CD4-positive, alpha-beta T cell treated with Interleukin-15 for 1 hour (primary cell): ENCODE data around the gene TMEM174.

ENCODE experiments used
- DNase-seq: peaks from one replicate; pipeline ENCODE4 v3.0.0-alpha.2; 2020

The TMEM174 gene

DNA sequence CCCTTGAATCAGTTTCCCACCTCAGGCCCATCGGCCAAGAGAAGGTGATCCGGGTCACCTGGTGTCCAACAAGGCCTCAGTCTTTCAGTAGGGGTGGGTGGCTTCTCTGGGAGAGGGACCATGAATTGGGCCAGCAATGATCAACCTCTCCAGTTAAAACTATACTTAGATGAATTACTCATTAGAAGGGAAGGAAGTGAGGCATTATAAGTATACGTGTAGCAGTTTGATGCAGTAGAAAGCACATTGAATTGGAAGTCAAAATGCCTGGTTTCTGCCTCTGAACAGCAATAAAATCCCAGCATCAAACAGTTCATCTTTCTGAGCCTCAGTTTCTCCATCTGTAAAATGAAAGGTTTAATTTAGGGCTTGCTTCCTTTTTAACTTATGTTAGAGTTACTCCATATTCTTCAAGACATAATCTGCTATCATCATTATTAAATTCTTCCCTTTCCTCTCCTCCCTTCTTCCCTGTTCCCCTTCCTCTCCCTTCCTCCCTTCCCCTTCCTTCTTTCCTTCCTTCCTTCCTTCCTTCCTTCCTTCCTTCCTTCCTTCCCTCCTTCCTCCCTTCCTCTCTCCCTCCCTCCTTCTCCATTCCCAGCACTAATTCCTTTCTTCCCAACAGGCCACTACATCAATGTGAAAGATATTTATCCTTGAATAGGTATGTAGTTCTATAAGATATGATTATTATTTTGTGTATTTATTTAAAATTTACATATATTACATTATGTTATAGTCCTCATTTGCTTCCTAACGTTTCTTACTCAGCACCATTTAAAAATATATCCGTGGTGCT, 18.6 kb upstream of the TMEM174 start:
- DNase-seq, result no peak

GRCh38 chr5:73155271-73156222, 17.4 kb upstream of the TMEM174 start:
- DNase-seq, result no peak

DNA sequence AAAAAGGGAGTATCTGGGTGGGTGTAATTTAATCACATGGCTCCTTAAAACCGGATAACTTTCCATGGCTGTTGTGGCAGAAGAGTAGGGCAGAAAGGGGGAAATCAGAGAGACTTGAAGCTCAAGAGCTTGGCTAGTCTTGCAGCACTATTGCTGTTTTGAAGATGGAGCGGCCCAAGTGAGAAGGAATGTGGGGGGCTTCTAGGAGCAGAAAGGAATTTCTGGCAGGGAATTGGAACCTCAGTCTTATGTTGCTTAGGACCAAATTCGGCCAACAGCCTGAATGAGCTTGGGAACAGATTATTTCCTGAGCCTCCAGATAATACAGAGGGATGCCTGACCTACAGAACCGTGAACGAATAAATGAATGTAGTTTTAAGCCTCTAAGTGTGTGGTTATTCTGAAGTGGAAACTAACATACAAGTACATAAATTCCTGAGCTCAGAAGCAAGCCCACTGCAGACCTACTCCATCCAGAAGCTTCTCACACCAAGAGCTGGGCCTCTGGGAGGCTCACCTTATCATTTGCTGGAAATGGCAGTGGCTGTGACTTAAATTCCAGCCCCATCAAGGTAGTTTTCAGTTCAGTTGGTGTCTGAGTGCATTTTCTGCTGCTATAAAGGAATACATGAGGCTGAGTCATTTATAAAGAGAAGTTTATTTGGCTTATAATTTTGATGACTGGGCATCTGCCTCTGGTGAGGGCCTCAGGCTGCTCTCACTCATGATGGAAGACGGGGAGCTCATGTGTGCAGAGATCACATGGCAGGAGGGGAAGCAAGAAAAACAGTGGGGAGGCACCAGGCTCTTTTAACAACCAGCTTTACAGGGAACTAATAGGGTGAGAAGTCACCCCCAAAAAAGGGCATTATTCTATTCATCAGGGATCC, 15.3 kb upstream of the TMEM174 start:
- DNase-seq, result no peak

- DNase-seq, result no peak
Observed at GRCh38 chr5:73158313-73158712, 14.7 kb upstream of the TMEM174 start.

DNA sequence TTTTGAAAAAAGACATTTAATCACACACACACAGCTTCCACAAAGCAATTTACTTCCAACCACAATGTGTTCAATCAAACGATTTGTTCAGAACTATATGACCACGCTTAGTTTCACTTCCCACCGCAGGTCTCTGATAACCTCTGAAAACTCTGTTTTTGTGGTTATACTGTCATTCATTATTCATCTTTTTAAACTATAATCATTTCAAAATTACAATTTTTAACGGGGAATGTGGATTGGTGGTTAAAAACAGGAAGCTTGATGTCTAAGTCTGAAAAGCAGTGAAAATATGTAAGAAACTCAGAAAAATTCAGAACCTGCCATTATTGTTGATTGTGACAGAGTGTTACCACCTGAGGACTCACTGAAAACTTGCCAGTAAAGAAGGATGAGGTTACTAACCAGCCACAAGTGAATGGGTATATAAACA, 12.7 kb upstream of the TMEM174 start:
- DNase-seq, result no peak

DNA sequence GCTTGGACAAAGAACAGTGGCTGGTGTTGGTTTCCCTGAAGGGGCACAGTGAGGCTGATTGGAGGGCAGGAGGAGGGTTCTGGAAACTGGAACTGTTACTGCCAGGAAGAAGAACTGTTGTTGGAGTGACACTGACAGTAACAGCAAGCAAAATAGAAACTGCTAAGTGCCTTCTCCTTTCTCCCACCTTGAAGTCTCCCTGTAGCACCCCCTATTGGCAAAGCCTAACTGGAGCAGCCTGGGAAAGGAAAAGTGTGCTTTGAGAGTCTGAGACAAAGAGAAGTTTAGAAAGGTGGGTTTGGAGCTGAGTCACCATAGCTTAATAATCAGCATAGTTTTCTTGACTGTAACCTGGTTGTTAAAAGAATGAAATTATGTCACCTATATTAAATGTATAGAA, 2.5 kb upstream of the TMEM174 start:
- DNase-seq, result no peak

- no peak for DNase-seq
Observed at GRCh38 chr5:73171495-73171894, 1.5 kb upstream of the TMEM174 start.

DNA sequence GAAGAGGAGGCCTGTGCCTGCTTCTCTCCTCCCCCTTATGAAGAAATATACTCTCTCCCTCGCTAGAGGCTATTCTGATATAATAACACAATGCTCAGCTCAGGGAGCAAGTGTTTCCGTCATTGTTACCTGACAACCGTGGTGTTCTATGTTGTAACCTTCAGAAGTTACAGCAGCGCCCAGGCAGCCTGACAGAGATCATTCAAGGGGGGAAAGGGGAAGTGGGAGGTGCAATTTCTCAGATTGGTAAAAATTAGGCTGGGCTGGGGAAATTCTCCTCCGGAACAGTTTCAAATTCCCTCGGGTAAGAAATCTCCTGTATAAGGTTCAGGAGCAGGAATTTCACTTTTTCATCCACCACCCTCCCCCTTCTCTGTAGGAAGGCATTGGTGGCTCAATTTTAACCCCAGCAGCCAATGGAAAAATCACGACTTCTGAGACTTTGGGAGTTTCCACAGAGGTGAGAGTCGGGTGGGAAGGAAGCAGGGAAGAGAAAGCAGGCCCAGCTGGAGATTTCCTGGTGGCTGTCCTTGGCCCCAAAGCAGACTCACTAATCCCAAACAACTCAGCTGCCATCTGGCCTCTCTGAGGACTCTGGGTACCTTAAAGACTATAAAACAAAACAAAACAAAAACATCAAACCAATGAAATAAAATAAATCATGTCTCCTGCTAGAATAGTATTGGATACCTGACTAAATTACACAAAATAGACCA, 1.3 kb downstream of the TMEM174 start:
- no peak for DNase-seq

DNA sequence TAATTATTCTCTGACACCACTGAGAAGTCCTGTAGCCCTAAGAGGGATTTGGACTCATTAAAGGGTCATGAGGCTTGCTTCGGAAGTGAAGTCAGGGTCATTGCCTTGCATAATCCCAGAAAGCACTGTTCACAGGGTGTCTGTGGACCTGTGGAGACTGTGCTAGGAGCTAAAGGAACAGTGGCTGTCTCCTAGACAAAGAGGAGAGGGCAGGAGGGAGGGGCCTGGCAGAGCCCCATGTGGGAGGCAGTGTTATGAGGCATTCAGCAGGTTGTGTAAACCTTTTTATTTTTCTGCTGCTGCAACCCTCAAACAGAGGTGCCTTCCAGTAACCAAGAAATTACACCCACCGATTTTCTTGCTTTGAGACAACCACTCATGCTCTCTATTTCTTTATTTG, 3.3 kb downstream of the TMEM174 start:
- no peak for DNase-seq

- no peak for DNase-seq
Observed at GRCh38 chr5:73178265-73178664, 5.3 kb downstream of the TMEM174 start.

DNA sequence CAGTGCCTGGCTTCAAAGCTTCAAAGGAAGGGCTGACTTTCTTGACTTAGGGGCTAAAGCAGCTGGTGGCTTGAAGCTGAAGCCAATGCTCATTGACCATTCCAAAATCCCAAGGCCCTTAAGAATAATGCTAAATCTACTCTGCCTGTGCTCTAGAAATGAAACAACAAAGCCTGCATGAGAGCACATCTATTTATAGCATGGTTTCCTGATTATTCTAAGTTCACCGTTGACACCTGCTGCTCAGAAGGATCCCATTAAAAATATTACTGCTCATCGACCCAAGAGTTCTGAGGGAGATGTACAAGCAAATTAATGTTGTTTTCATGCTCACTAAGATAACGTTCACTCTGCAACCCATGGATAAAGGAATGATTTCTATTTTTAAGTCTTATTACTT, 6.7 kb downstream of the TMEM174 start:
- no peak for DNase-seq

- no peak for DNase-seq
Observed at GRCh38 chr5:73180566-73180965, 7.6 kb downstream of the TMEM174 start.

- DNase-seq, result no peak
Observed at GRCh38 chr5:73182307-73182706, 9.3 kb downstream of the TMEM174 start.

GRCh38 chr5:73183000-73183399, 10.0 kb downstream of the TMEM174 start:
- DNase-seq, result no peak

DNA sequence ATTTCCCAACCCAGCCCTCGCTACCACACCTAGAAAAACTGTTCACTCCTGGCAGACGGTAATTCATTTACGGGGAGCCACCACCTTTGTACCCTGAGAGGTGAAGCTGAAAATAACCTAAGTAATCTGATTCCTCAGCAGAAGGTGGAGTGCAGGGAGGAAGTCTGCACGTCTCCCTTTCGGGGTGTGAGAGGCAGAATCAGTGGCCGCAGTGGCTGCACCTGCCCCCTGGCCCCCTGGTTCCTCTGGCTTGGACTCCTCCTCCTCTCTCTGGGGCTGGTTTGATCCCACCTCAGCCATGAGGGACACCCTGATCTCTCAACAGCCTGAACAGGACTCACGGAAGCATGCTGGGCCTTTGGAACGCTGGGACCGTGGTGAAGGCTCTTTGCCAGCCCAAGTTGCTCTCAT, 10.5 kb downstream of the TMEM174 start:
- no peak for DNase-seq

- no peak for DNase-seq
Observed at GRCh38 chr5:73186976-73187375, 14.0 kb downstream of the TMEM174 start.

DNA sequence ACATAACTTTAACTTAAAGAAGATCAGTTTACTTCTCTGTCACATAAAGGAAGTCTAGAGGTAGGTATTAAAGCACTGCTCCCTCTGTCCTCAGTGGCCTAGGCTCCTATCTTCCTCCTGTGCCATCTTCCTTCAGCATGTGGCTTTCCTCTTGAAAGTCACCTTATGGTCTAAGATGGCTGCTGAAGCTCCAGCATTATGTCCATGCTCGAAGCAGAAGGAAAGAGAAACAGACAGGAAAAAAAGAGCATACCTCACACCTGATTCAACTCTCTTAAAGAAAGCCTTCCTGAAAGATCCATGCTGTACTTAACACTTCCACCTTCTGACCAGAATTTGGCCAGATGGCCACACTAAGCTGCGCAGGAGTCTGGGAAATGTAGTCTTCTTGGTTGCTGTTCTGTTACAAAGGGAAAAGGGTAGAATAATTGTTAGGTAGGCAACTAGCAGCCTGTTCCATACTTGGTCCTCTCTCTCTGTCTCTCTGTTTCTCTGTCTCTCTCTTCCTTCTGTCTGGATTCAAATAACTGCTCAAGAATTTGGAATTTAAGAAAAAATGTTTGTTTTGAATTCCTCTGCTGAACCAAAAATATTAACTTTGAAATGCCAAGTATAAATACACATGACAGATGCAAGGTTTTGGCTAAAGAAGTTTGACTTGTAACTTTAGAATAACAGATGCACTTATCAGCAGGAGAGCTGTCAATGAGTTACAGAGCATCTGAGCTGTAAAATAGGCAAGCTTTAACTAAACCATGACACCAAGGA, 16.0 kb downstream of the TMEM174 start:
- DNase-seq, result no peak

DNA sequence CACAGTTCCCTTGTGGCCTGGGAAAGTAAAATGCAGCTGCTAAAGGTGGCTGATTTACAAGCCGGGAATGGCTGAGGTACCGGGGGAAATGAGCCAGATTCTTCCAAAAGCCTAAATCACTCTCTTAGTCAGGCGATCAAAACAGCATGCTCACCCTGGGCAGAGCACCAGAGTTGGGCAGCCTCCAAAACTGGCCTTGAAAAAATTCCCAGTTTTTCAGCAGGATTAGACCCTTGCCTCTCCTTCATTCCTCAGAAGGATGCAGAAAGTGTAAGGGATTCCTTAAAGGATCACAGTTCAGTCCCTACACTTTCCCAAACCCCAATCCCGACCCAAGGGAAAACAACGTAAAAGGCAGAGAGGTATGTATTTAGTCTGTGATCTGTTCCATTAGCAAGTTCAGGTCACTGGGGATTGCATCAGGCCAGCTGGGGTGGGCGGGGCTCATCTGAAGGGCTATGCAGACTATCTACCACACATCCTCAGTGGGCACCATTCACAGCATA, 16.9 kb downstream of the TMEM174 start:
- no peak for DNase-seq

DNA sequence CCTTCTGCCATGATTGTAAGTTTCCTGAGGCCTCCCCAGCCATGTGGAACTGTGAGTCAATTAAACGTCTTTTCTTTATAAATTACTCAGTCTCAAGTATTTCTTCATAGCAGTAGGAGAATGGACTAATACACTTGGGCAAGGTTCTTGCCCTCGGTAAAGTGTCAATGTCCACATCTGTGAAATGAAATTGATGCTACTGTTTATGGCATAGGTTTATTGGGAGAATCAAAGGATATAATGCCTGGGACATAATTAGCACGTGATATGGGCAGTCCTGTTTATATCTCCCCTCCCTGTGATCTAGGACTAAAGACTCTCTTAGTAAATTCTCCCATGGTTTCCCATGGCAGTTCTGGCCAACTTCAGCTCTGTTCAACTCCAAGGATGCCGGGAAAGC, 19.4 kb downstream of the TMEM174 start:
- DNase-seq, result no peak

GRCh38 chr5:73193592-73193991, 20.6 kb downstream of the TMEM174 start:
- DNase-seq, result no peak

GRCh38 chr5:73196201-73196600, 23.2 kb downstream of the TMEM174 start:
- DNase-seq, result no peak
